Nephron progenitor cell (in vitro differentiated cells): ENCODE data around the gene RIMS4.
A peak's percentile ranks its signal among the peaks of the same experiment; 100 is the strongest.

ENCODE experiments used
- DNase-seq: peaks from one replicate; pipeline ENCODE4 v3.0.0; 2021
- H3K27ac Mint-ChIP-seq: 2 replicates; pipeline ENCODE4 v1.8.0; 2021; ENCODE audit warnings: mild to moderate bottlenecking, moderate library complexity, mixed read lengths
- H3K27me3 Mint-ChIP-seq: 2 replicates; pipeline ENCODE4 v1.8.0; 2021; ENCODE audit warnings: mild to moderate bottlenecking, low read depth, mixed read lengths; ENCODE audit not compliant: poor library complexity
- H3K36me3 Mint-ChIP-seq: 2 replicates; pipeline ENCODE4 v1.8.0; 2021; ENCODE audit warnings: low read depth, mixed read lengths
- H3K4me1 Mint-ChIP-seq: 2 replicates; pipeline ENCODE4 v1.8.0; 2021; ENCODE audit warnings: mixed read lengths
- H3K4me3 Mint-ChIP-seq: 2 replicates; pipeline ENCODE4 v1.8.0; 2021; ENCODE audit warnings: mild to moderate bottlenecking, moderate library complexity, mixed read lengths
- H3K9me3 Mint-ChIP-seq: 2 replicates; pipeline ENCODE4 v1.8.0; 2021; ENCODE audit warnings: mild to moderate bottlenecking, moderate library complexity, mixed read lengths
- CTCF ChIP-seq: fragments of 200-600 bp; sonication (generic); IDR thresholded peaks from 2 replicates; pipeline ENCODE4 v1.5.0; 2021; ENCODE audit warnings: antibody characterized with exemption

The RIMS4 gene

GRCh38 chr20:44770484-44771171, 39.7 kb downstream of the RIMS4 start:
- Mint-ChIP-seq H3K9me3 (no peaks in the 10 kb centered on the region), H3K4me3 (no peak overlapping the region), H3K27ac (no peak overlapping the region), H3K27me3 (peaks cover 5% of the 10 kb centered on the region), H3K36me3 (no peaks in the 10 kb centered on the region), H3K4me1 (peaks cover 10% of the 10 kb centered on the region)
- TF ChIP-seq CTCF, result no peak
- no peak for DNase-seq

GRCh38 chr20:44769481-44769863, 40.9 kb downstream of the RIMS4 start:
- no peaks in the 10 kb centered on the region for H3K36me3 Mint-ChIP-seq

GRCh38 chr20:44768854-44769480, 41.4 kb downstream of the RIMS4 start:
- H3K4me3 Mint-ChIP-seq, result no peak overlapping the region
- no peak for DNase-seq
- peaks cover 5% of the 10 kb centered on the region for H3K27me3 Mint-ChIP-seq
- peaks cover 10% of the 10 kb centered on the region for H3K4me1 Mint-ChIP-seq
- H3K9me3 Mint-ChIP-seq, result no peaks in the 10 kb centered on the region
- H3K36me3 Mint-ChIP-seq, result no peaks in the 10 kb centered on the region
- peak overlapping the region; percentile 40 for H3K27ac Mint-ChIP-seq
- TF ChIP-seq CTCF, result no peak

More at GRCh38 chr20:44769481-44769863, 40.9 kb downstream of the RIMS4 start:
- no peaks in the 10 kb centered on the region for H3K9me3 Mint-ChIP-seq
- TF ChIP-seq CTCF, result no peak
- peaks cover 10% of the 10 kb centered on the region for H3K4me1 Mint-ChIP-seq
- H3K27me3 Mint-ChIP-seq, result peaks cover 5% of the 10 kb centered on the region
- H3K4me3 Mint-ChIP-seq, result no peak overlapping the region
- DNase-seq, result no peak
- peak overlapping the region; percentile 40 for H3K27ac Mint-ChIP-seq

- no peaks in the 10 kb centered on the region for H3K9me3 Mint-ChIP-seq
- H3K27me3 Mint-ChIP-seq, result peaks cover 5% of the 10 kb centered on the region
- no peak overlapping the region for H3K27ac Mint-ChIP-seq
- no peaks in the 10 kb centered on the region for H3K36me3 Mint-ChIP-seq
- no peak for DNase-seq
- TF ChIP-seq CTCF, result no peak
- H3K4me3 Mint-ChIP-seq, result no peak overlapping the region
- H3K4me1 Mint-ChIP-seq, result peaks cover 10% of the 10 kb centered on the region
Measured at GRCh38 chr20:44768256-44768655, 42.1 kb downstream of the RIMS4 start.

- no peaks in the 10 kb centered on the region for H3K27me3 Mint-ChIP-seq
- DNase-seq, result no peak
- no peak overlapping the region for H3K4me3 Mint-ChIP-seq
- peaks cover 10% of the 10 kb centered on the region for H3K4me1 Mint-ChIP-seq
- no peaks in the 10 kb centered on the region for H3K9me3 Mint-ChIP-seq
- H3K36me3 Mint-ChIP-seq, result no peaks in the 10 kb centered on the region
- H3K27ac Mint-ChIP-seq, result no peak overlapping the region
- TF ChIP-seq CTCF, result no peak
Measured at GRCh38 chr20:44765701-44766347, 44.5 kb downstream of the RIMS4 start.
